Left ventricle myocardium inferior (tissue), 1 donor: ENCODE data around the gene ASB10. TPM values are rescaled to one million over a fixed set of nuclear protein-coding genes. Genes with fewer than 3 reads are reported as not detected.
A peak's percentile ranks its signal among the peaks of the same experiment; 100 is the strongest.

Experiments
- DNase-seq: peaks from one replicate; pipeline ENCODE4 v3.0.0-alpha.2; 2020
- H3K27ac ChIP-seq: fragments of 200-600 bp; replicated peaks from 2 replicates; pipeline ENCODE4 v1.8.0; 2021
- H3K27me3 ChIP-seq: fragments of 200-600 bp; 2 replicates; pipeline ENCODE4 v1.8.0; 2021; ENCODE audit warnings: low read depth
- H3K36me3 ChIP-seq: fragments of 200-600 bp; 2 replicates; pipeline ENCODE4 v1.8.0; 2021
- H3K4me1 ChIP-seq: fragments of 200-600 bp; 2 replicates; pipeline ENCODE4 v1.8.0; 2021
- H3K4me3 ChIP-seq: fragments of 200-600 bp; 2 replicates; pipeline ENCODE4 v1.8.0; 2021; ENCODE audit warnings: mild to moderate bottlenecking, moderate library complexity
- H3K9me3 ChIP-seq: fragments of 200-600 bp; replicated peaks from 2 replicates; pipeline ENCODE4 v1.8.0; 2021
- intact Hi-C: fragments of 100-400 bp; cut with micrococcal nuclease; formaldehyde crosslinking; loops from one replicate; pipeline ENCODE4 v1.11.0; 2022
- long read RNA-seq: library from polyadenylated mRNA; unstranded; transcript quantifications from one replicate; pipeline ENCODE4 v2.0.0, GENCODE V29; 2021
- total RNA-seq: library from RNA; stranded (reverse); fragmentation: NEBNext Ultra II Directional; extraction: Animal tissue kit (Norgen Biotek cat#: 25700); gene quantifications from one replicate; pipeline ENCODE4 v1.2.1, GENCODE V29; 2021
- TF ChIP-seq, protein P1 (sequence below): fragments of 200-600 bp; IDR thresholded peaks from 2 replicates; pipeline ENCODE4 v1.8.0; 2021; ENCODE audit warnings: antibody characterized with exemption, mild to moderate bottlenecking, borderline replicate concordance
- donor health status: DM: no; HTN: yes; CAD: no; lungs with severe emphysema.

ASB10 gene, protein sequence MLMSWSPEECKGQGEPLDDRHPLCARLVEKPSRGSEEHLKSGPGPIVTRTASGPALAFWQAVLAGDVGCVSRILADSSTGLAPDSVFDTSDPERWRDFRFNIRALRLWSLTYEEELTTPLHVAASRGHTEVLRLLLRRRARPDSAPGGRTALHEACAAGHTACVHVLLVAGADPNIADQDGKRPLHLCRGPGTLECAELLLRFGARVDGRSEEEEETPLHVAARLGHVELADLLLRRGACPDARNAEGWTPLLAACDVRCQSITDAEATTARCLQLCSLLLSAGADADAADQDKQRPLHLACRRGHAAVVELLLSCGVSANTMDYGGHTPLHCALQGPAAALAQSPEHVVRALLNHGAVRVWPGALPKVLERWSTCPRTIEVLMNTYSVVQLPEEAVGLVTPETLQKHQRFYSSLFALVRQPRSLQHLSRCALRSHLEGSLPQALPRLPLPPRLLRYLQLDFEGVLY
- total RNA-seq = 35.4 TPM
- long read RNA-seq, transcript ASB10-202 (6 exons, 1,738 nt) = major isoform, 59 of 120 reads
- long read RNA-seq, transcript ASB10-204 (6 exons, 1,694 nt) = minor isoform, 36 of 120 reads
- long read RNA-seq, partial matches to known transcripts = 10 of 120 reads
- long read RNA-seq, other reads (novel, unspliced or antisense) = 15 of 120 reads

DNA sequence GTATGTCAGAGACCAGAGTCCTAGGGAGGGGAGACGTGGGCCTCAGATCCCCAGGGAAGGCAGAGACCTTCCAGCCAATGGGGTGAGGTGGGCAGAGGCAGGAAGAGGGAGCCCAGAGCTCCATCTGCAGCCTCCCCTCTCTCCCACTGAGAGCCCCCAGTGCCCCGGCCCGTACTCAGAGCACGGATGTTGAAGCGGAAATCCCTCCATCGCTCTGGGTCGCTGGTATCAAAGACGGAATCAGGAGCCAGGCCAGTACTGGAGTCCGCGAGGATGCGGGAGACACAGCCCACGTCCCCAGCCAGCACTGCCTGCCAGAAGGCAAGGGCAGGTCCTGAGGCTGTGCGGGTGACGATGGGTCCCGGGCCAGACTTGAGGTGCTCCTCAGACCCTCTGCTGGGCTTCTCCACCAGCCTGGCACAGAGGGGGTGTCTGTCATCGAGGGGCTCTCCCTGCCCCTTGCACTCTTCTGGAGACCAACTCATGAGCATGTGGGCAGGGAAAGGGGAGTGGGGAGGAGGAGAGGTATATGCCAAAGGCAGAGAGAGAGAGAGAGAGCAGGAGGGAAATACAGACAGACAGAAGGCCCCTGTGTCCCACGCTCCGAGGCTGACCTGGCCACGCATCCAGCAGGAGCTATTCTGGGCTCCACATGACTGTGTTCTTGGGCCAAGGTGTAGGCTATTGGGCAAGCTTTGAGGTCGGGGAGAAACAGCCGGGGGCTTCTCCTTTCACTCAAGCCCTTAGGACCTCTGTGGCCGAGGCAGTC, at the start of gene ASB10:
Gene ASB10, minus strand, starts transcription at position 611 of the 769 bp plus-strand sequence. Its CDS starts 120 bp downstream, at position 491.
- intact Hi-C loops = no loop called here
- DNase-seq = peak; percentile 55
- no peaks in the 10 kb centered on the region for H3K9me3 ChIP-seq
- H3K27ac ChIP-seq = peak within 1 kb of the TSS; percentile 96
- H3K36me3 ChIP-seq = peaks cover 3% of the 10 kb centered on the region
- peak within 1 kb of the TSS; percentile 69 for H3K4me3 ChIP-seq
- TF ChIP-seq, protein P1, sequence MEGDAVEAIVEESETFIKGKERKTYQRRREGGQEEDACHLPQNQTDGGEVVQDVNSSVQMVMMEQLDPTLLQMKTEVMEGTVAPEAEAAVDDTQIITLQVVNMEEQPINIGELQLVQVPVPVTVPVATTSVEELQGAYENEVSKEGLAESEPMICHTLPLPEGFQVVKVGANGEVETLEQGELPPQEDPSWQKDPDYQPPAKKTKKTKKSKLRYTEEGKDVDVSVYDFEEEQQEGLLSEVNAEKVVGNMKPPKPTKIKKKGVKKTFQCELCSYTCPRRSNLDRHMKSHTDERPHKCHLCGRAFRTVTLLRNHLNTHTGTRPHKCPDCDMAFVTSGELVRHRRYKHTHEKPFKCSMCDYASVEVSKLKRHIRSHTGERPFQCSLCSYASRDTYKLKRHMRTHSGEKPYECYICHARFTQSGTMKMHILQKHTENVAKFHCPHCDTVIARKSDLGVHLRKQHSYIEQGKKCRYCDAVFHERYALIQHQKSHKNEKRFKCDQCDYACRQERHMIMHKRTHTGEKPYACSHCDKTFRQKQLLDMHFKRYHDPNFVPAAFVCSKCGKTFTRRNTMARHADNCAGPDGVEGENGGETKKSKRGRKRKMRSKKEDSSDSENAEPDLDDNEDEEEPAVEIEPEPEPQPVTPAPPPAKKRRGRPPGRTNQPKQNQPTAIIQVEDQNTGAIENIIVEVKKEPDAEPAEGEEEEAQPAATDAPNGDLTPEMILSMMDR = no peak
- peaks cover 11% of the 10 kb centered on the region for H3K27me3 ChIP-seq
- peaks cover 31% of the 10 kb centered on the region for H3K4me1 ChIP-seq

DNA sequence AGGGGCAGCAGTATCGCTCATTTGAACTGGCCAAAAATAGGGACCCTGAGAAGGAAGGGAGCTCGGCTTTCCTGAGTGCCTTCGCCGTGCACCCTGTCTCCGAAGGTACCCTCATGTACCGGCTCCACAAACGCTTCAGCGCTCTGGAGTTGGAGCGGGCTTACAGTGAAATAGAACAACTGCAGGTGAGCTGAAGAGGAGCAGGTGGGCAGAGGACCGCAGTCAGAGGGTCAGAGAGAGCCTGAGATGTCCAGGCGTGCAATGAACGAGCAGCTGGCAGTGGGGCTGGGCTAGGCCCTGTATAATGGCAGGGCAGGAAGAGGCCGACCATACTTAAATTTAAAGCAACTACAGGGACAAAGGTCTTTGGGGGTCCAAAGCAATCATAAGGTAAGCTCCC, 49.4 kb upstream of the ASB10 start:
- Histone ChIP-seq H3K4me1 (peaks cover 57% of the 10 kb centered on the region), H3K4me3 (no peak overlapping the region), H3K9me3 (no peaks in the 10 kb centered on the region), H3K36me3 (peaks cover 60% of the 10 kb centered on the region), H3K27me3 (no peaks in the 10 kb centered on the region), H3K27ac (no peak overlapping the region)
- DNase-seq = no peak
- TF ChIP-seq, protein P1 = no peak
- intact Hi-C loops = no loop called here

DNA sequence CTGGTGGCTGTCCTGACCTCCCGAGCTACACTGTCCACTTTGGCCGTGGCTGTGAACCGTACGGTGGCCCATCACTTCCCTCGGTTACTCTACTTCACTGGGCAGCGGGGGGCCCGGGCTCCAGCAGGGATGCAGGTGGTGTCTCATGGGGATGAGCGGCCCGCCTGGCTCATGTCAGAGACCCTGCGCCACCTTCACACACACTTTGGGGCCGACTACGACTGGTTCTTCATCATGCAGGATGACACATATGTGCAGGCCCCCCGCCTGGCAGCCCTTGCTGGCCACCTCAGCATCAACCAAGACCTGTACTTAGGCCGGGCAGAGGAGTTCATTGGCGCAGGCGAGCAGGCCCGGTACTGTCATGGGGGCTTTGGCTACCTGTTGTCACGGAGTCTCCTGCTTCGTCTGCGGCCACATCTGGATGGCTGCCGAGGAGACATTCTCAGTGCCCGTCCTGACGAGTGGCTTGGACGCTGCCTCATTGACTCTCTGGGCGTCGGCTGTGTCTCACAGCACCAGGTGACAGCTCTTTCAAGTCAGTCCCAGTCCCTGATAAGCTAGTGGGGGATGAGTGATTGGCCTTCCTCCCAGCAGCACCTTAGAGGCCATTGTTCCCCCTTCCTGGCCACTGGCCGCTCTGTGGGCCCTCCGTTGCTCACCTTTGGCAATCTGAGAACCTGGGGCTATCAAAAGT, 48.2 kb upstream of the ASB10 start:
- DNase-seq = no peak
- intact Hi-C loops = no loop called here
- TF ChIP-seq, protein P1 = no peak
- Histone ChIP-seq H3K9me3 (no peaks in the 10 kb centered on the region), H3K4me3 (no peak overlapping the region), H3K36me3 (peaks cover 50% of the 10 kb centered on the region), H3K27me3 (no peaks in the 10 kb centered on the region), H3K27ac (no peak overlapping the region), H3K4me1 (peaks cover 50% of the 10 kb centered on the region)

DNA sequence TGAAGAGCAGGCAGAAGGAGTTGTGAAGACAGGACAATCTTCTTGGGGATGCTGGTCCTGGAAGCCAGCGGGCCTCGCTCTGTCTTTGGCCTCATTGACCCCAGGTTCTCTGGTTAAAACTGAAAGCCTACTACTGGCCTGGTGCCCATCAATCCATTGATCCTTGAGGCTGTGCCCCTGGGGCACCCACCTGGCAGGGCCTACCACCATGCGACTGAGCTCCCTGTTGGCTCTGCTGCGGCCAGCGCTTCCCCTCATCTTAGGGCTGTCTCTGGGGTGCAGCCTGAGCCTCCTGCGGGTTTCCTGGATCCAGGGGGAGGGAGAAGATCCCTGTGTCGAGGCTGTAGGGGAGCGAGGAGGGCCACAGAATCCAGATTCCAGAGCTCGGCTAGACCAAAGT, 46.8 kb upstream of the ASB10 start:
- Histone ChIP-seq H3K36me3 (peaks cover 37% of the 10 kb centered on the region), H3K9me3 (no peaks in the 10 kb centered on the region), H3K27ac (peak overlapping the region; percentile 90), H3K4me1 (peaks cover 46% of the 10 kb centered on the region), H3K27me3 (no peaks in the 10 kb centered on the region), H3K4me3 (peak overlapping the region; percentile 99)
- intact Hi-C loops = no loop called here
- TF ChIP-seq, protein P1 = no peak
- no peak for DNase-seq
